Mammary epithelial cell (primary cell): ENCODE measurements around the gene FCER1A.

Experiments
- CTCF ChIP-seq, 2 donors: IDR thresholded peaks in 1 of 2; conservative IDR thresholded peaks in 1 of 2; 2 replicates each; pipeline ENCODE4 v1.5.1; 2011 to 2012; ENCODE audit warnings: inconsistent platforms in 2 of 2, low read length in 2 of 2, mild to moderate bottlenecking in 2 of 2, control low read depth in 1 of 2, low read depth in 1 of 2; ENCODE audit not compliant: insufficient read depth in 1 of 2; ENCODE audit errors: extremely low read depth in 1 of 2
- EZH2 ChIP-seq: IDR thresholded peaks from 2 replicates; pipeline ENCODE4 v1.6.1; 2012; ENCODE audit warnings: low read length, inconsistent platforms, borderline replicate concordance

DNA sequence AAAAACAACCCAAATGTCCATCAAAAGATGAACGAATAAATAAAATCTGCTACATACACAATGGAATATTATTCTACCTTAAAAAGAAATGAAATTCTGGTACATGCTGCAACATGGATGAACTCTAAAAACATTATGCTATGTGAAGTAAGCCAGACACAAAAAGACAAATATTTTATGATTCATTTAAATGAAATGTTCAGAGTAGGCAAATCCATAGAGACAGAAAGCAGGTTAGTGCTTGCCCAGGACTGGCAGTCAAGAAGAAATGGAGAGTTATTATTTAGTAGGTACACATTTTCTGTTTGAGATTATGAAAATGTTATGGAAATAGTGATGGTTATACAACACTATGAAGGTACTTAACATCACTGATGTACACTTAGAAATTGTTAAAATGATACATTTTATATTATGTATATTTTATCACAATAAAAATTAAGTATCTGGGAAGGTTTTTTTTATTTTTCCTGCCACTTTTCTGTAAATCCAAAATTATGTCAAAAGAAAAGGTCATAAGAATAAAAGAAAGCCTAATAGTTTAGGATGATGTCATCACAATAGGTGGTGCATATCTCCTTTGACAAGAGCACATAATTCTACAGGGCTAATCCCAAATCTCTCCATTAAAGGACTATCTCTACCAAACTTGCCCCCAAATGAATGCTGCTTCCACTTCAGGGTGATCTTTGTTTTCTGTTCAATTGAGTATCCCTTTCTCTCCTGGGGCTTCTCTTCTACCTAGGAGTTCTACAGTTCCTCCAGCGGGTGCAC lies 40.2 kb upstream of the FCER1A start:
- no peak for TF ChIP-seq CTCF (conservative IDR thresholded peaks at IDR 0.05 in 1 of 2, IDR thresholded peaks at IDR 0.05 in 1 of 2; ENCODE audit: extremely low read depth in 1 of 2, insufficient read depth in 1 of 2, low read depth in 1 of 2, low read length in 2 of 2)
- TF ChIP-seq EZH2 = no peak
